Hepatocyte (in vitro differentiated cells): ENCODE data around the gene NCLN. TPM values are rescaled to one million over a fixed set of nuclear protein-coding genes. Genes with fewer than 3 reads are reported as not detected.
A peak's percentile ranks its signal among the peaks of the same experiment; 100 is the strongest.

Experiments used
- DNase-seq: peaks from one replicate; pipeline ENCODE4 v3.0.0-alpha.2; 2016; ENCODE audit warnings: low spot score
- H2AFZ ChIP-seq: fragments of 200-600 bp; sonication (generic); 2 replicates; pipeline ENCODE4 v1.6.0; 2016; ENCODE audit warnings: antibody characterized with exemption, mild to moderate bottlenecking
- H3K27ac ChIP-seq: fragments of 200-600 bp; sonication (generic); 2 replicates; pipeline ENCODE4 v1.5.1; 2016; ENCODE audit warnings: mild to moderate bottlenecking
- H3K27me3 ChIP-seq: fragments of 200-600 bp; sonication (generic); 2 replicates; pipeline ENCODE4 v1.6.1; 2016
- H3K36me3 ChIP-seq: fragments of 200-600 bp; sonication (generic); replicated peaks from 2 replicates; pipeline ENCODE4 v1.5.1; 2016; ENCODE audit warnings: low read depth; ENCODE audit not compliant: insufficient read depth
- H3K4me1 ChIP-seq: fragments of 200-600 bp; sonication (generic); 2 replicates; pipeline ENCODE4 v1.5.1; 2016; ENCODE audit warnings: mild to moderate bottlenecking, moderate library complexity; ENCODE audit not compliant: insufficient read depth
- H3K4me2 ChIP-seq: fragments of 200-600 bp; sonication (generic); 2 replicates; pipeline ENCODE4 v1.6.0; 2016
- H3K4me3 ChIP-seq: fragments of 200-600 bp; sonication (generic); 2 replicates; pipeline ENCODE4 v1.5.1; 2016; ENCODE audit warnings: mild to moderate bottlenecking
- H3K79me2 ChIP-seq: fragments of 200-600 bp; sonication (generic); 2 replicates; pipeline ENCODE4 v1.6.0; 2017; ENCODE audit warnings: mild to moderate bottlenecking
- H3K9me2 ChIP-seq: fragments of 200-600 bp; sonication (generic); replicated peaks from 2 replicates; pipeline ENCODE4 v1.6.0; 2017; ENCODE audit warnings: mild to moderate bottlenecking; ENCODE audit not compliant: insufficient read depth
- H3K9me3 ChIP-seq: fragments of 200-600 bp; sonication (generic); 2 replicates; pipeline ENCODE4 v1.5.1; 2016; ENCODE audit warnings: low read depth, mild to moderate bottlenecking
- H4K20me1 ChIP-seq: fragments of 200-600 bp; sonication (generic); 2 replicates; pipeline ENCODE4 v1.6.0; 2016; ENCODE audit warnings: mild to moderate bottlenecking; ENCODE audit not compliant: insufficient read depth, poor library complexity, severe bottlenecking
- CTCF ChIP-seq: fragments of 200-600 bp; sonication (generic); IDR thresholded peaks from 2 replicates; pipeline ENCODE4 v1.5.1; 2016; ENCODE audit warnings: antibody characterized with exemption, mild to moderate bottlenecking; ENCODE audit not compliant: poor library complexity
- EZH2 ChIP-seq: fragments of 200-600 bp; sonication (generic); IDR thresholded peaks from 2 replicates; pipeline ENCODE4 v1.6.1; 2016; ENCODE audit warnings: antibody characterized with exemption, mild to moderate bottlenecking, borderline replicate concordance
- EZH2phosphoT487 ChIP-seq: fragments of 200-600 bp; sonication (generic); IDR thresholded peaks from one replicate; pipeline ENCODE4 v1.6.1; 2018; ENCODE audit warnings: antibody characterized with exemption, mild to moderate bottlenecking, low read depth, moderate library complexity; ENCODE audit not compliant: unreplicated experiment, severe bottlenecking
- WGBS: methylation state at CpG from one replicate; pipeline ENCODE4 v1.1.6; 2016; ENCODE audit warnings: low lambda C conversion rate; ENCODE audit errors: missing lambda C conversion rate; 5-methylcytosine and 5-hydroxymethylcytosine counted together
- polyA plus RNA-seq: library from polyadenylated mRNA; unstranded; fragments of >200 nt; fragmentation: Nextera tagmentation; extraction: Ambion mirVana; gene quantifications from 2 replicates; pipeline ENCODE4 v1.2.1, GENCODE V29; 2016
- total RNA-seq: library from RNA; depleted of rRNA; stranded (reverse); fragments of >200 nt; gene quantifications from 2 replicates; pipeline ENCODE4 v1.2.3, GENCODE V29; 2014

NCLN gene
- total and polyA plus RNA-seq, 2 experiments from 2014 or later = 44.9 to 94.2 TPM

GRCh38 chr19:3187662-3188511 is 2.2 kb downstream of the NCLN start:
- H3K79me2 ChIP-seq = peaks cover 56% of the 10 kb centered on the region
- H3K27me3 ChIP-seq = no peaks in the 10 kb centered on the region
- H3K9me2 ChIP-seq = no peaks in the 10 kb centered on the region
- H3K4me1 ChIP-seq = peaks cover 11% of the 10 kb centered on the region
- no peaks in the 10 kb centered on the region for H4K20me1 ChIP-seq
- H3K9me3 ChIP-seq = no peaks in the 10 kb centered on the region
- no peak for DNase-seq
- 94% methylated on average over 32 of the region's 36 CpGs for WGBS
- TF ChIP-seq EZH2 (no peak), CTCF (no peak), EZH2phosphoT487 (no peak)
- H3K4me2 ChIP-seq = peak overlapping the region; percentile 99
- H2AFZ ChIP-seq = no peak overlapping the region
- no peak overlapping the region for H3K27ac ChIP-seq
- H3K4me3 ChIP-seq = no peak overlapping the region
- no peaks in the 10 kb centered on the region for H3K36me3 ChIP-seq

DNA sequence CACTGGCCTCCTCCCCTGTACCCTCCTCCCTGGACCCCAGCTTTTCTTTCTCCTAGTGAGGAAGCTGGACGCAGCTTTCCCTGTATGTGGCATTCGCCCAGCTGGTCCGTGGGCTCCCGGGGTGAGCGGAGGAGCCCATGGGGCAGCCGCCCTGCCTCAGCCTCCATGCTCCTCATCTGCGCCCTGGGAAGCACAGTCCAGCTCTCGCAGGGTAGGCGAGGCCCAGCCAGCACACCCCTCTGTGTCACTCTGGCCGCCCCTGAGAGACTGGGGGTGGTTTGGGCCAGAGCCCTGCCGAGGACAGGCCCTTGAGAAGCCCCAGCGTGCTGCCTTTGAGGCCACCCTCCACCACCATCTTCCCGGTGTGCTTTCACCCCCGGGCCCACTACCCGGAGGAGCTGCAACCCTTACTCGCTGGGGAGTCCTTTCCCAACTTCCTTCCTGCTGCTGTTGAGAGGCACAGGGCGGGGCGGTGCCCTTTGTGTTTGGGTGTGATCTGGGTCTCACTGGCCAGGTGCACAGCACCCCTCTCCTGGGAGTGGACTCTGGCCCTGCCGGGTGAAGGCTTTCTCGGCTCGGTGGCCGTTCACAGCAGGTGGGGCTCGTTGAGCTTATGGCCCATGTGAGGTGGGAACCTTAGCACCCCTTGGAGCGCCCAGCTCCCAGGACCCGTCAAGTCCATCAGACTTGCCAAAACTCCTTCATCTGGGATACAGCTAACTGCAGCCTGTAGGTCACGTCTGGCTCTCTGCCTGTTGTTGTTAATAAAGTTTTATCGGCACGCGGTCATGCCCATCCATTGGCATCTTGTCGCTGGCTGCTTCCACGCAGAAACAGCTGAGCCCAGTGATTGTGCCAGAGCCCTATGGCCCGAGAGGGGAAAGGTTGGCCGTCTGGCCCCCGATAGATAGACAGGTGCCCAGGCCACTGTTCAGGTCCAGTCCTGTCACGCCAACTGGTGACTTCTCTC is 3.2 kb downstream of the NCLN start:
- H3K79me2 ChIP-seq = peaks cover 56% of the 10 kb centered on the region
- no peak overlapping the region for H3K4me2 ChIP-seq
- no peaks in the 10 kb centered on the region for H3K36me3 ChIP-seq
- no peak overlapping the region for H3K4me3 ChIP-seq
- H3K9me3 ChIP-seq = no peaks in the 10 kb centered on the region
- H2AFZ ChIP-seq = no peak overlapping the region
- 95% methylated on average over 33 of the region's 35 CpGs for WGBS
- TF ChIP-seq EZH2phosphoT487 = no peak
- TF ChIP-seq CTCF = no peak
- TF ChIP-seq EZH2 = no peak
- no peaks in the 10 kb centered on the region for H3K27me3 ChIP-seq
- peaks cover 11% of the 10 kb centered on the region for H3K4me1 ChIP-seq
- H4K20me1 ChIP-seq = no peaks in the 10 kb centered on the region
- no peak for DNase-seq
- no peak overlapping the region for H3K27ac ChIP-seq
- no peaks in the 10 kb centered on the region for H3K9me2 ChIP-seq

GRCh38 chr19:3189702-3190469 is 4.2 kb downstream of the NCLN start:
- Histone ChIP-seq H3K36me3 (no peaks in the 10 kb centered on the region), H3K9me2 (no peaks in the 10 kb centered on the region), H3K4me2 (no peak overlapping the region), H3K27ac (no peak overlapping the region), H3K79me2 (peaks cover 56% of the 10 kb centered on the region), H3K9me3 (no peaks in the 10 kb centered on the region), H2AFZ (no peak overlapping the region), H3K4me3 (no peak overlapping the region), H3K4me1 (peaks cover 11% of the 10 kb centered on the region), H3K27me3 (no peaks in the 10 kb centered on the region), H4K20me1 (no peaks in the 10 kb centered on the region)
- TF ChIP-seq CTCF = no peak
- no peak for TF ChIP-seq EZH2
- no peak for DNase-seq
- 93% methylated on average over 14 of the region's 28 CpGs for WGBS
